K562 (cell line): ENCODE measurements around the gene SUGP1. TPM values are rescaled to one million over a fixed set of nuclear protein-coding genes. Genes with fewer than 3 reads are reported as not detected.
A peak's percentile ranks its signal among the peaks of the same experiment; 100 is the strongest.

Source experiments
- BHLHE40 ChIP-seq: IDR thresholded peaks from 2 replicates; pipeline ENCODE4 v1.6.1; 2011; ENCODE audit warnings: low read length, improper control_type of control experiment
- MEF2D ChIP-seq: conservative IDR thresholded peaks from 2 replicates; pipeline ENCODE4 v1.6.1; 2016; ENCODE audit warnings: low read depth, missing genetic modification characterization, missing compliant biosample characterization
- ZBED1 ChIP-seq: IDR thresholded peaks from 2 replicates; pipeline ENCODE4 v1.6.1; 2014
- ZNF347 ChIP-seq: fragments of 450-650 bp; formaldehyde crosslinking; IDR thresholded peaks from 2 replicates; pipeline ENCODE4 v1.4.0; 2020; ENCODE audit warnings: low read depth, mild to moderate bottlenecking, moderate library complexity
- polyA plus RNA-seq, 8 experiments: library from polyadenylated mRNA; depleted of rRNA in 4 of 8; stranded (reverse) in 5 of 8; unstranded in 3 of 8; fragments of >200 nt; fragmentation: Nextera tagmentation in 2 of 8; fragmentation: Illumina TruSeq in 1 of 8; extraction: Ambion mirVana in 2 of 8; extraction: Trizol in 1 of 8; gene quantifications; 2 replicates each; pipeline versions ENCODE4 v1.2.1 to v1.2.3, GENCODE V29; 2011 to 2014; ENCODE audit warnings: inconsistent platforms in 1 of 8, missing spikeins in 1 of 8
- total RNA-seq, 7 experiments: library from RNA; depleted of rRNA in 6 of 7; stranded (reverse); fragments of >200 nt in 6 of 7; fragmentation: Illumina TruSeq in 2 of 7; extraction: Trizol in 2 of 7; gene quantifications; 2 replicates each; pipeline versions ENCODE4 v1.2.1 to v1.2.3, GENCODE V29; 2011 to 2021; ENCODE audit warnings: low replicate concordance in 1 of 7
- TF ChIP-seq, protein P1 (sequence below): fragments of 450-650 bp; formaldehyde crosslinking; IDR thresholded peaks from 2 replicates; pipeline ENCODE4 v1.4.0; 2022; ENCODE audit warnings: mild to moderate bottlenecking, moderate library complexity
- TF ChIP-seq, protein P2 (sequence below): fragments of 250-450 bp; sonication (Bioruptor Pico); IDR thresholded peaks from 2 replicates; pipeline ENCODE4 v1.5.0; 2020; ENCODE audit warnings: mild to moderate bottlenecking
- TF ChIP-seq, protein P3 (sequence below): fragments of 450-650 bp; IDR thresholded peaks from 2 replicates; pipeline ENCODE4 v1.6.1; 2016; ENCODE audit warnings: mild to moderate bottlenecking, moderate library complexity

Gene SUGP1
- total and polyA plus RNA-seq, 9 of the 15 experiments (the other 6 are each of a cell fraction or from before 2014, with no cell fraction given) = 1.0 to 53.3 (median 32.4) TPM

DNA sequence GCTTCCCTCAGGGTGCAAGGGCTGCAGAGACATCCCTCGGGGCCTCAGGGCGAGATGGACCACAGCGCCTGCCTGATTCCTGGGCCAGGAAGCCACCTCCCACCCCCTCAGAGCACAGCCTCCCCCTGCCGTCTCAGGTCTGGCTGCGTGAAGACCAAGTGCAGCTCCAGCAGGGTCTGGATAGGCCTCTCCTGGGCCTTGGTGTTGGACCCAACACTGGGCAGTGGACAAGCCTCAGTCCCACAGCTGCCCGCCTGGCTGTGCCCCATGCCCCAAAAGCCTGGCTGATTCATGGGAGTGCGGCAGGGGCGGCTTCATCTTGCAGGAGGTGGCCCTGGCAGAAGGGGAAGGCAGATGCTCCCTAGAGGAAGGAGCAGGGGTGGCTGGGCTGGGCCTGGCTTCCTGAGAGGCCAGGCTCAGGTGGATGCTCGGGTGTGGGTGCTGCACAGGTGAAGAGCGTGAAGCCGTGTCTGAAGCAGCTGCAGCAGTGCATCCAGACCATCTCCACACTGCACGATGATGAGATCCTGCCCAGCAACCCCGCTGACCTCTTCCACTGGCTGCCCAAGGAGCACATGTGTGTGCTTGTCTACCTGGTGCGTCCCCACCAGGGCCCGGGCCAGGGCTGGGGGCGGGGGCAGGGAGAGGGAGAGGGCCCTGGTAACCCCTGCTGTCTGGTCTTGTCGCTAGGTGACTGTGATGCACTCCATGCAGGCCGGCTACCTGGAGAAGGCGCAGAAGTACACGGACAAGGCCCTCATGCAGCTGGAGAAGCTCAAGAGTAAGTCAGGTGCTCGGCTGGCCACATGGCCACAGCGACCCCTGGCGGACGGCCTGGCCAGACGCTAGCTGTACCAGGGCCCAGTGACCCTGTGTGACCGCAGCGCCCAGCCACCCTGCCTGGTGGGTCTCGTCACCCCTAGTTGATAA is 22.0 kb upstream of the SUGP1 start (continued):
- no peak for TF ChIP-seq MEF2D (tag)
- TF ChIP-seq ZNF347 (CRISPR knock-in tag) = no peak
- TF ChIP-seq, protein P1, sequence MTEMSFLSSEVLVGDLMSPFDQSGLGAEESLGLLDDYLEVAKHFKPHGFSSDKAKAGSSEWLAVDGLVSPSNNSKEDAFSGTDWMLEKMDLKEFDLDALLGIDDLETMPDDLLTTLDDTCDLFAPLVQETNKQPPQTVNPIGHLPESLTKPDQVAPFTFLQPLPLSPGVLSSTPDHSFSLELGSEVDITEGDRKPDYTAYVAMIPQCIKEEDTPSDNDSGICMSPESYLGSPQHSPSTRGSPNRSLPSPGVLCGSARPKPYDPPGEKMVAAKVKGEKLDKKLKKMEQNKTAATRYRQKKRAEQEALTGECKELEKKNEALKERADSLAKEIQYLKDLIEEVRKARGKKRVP (CRISPR knock-in tag) = no peak
- TF ChIP-seq, protein P2, sequence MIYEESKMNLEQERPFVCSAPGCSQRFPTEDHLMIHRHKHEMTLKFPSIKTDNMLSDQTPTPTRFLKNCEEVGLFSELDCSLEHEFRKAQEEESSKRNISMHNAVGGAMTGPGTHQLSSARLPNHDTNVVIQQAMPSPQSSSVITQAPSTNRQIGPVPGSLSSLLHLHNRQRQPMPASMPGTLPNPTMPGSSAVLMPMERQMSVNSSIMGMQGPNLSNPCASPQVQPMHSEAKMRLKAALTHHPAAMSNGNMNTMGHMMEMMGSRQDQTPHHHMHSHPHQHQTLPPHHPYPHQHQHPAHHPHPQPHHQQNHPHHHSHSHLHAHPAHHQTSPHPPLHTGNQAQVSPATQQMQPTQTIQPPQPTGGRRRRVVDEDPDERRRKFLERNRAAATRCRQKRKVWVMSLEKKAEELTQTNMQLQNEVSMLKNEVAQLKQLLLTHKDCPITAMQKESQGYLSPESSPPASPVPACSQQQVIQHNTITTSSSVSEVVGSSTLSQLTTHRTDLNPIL = no peak
- peak; percentile 63 for TF ChIP-seq BHLHE40
- TF ChIP-seq, protein P3, sequence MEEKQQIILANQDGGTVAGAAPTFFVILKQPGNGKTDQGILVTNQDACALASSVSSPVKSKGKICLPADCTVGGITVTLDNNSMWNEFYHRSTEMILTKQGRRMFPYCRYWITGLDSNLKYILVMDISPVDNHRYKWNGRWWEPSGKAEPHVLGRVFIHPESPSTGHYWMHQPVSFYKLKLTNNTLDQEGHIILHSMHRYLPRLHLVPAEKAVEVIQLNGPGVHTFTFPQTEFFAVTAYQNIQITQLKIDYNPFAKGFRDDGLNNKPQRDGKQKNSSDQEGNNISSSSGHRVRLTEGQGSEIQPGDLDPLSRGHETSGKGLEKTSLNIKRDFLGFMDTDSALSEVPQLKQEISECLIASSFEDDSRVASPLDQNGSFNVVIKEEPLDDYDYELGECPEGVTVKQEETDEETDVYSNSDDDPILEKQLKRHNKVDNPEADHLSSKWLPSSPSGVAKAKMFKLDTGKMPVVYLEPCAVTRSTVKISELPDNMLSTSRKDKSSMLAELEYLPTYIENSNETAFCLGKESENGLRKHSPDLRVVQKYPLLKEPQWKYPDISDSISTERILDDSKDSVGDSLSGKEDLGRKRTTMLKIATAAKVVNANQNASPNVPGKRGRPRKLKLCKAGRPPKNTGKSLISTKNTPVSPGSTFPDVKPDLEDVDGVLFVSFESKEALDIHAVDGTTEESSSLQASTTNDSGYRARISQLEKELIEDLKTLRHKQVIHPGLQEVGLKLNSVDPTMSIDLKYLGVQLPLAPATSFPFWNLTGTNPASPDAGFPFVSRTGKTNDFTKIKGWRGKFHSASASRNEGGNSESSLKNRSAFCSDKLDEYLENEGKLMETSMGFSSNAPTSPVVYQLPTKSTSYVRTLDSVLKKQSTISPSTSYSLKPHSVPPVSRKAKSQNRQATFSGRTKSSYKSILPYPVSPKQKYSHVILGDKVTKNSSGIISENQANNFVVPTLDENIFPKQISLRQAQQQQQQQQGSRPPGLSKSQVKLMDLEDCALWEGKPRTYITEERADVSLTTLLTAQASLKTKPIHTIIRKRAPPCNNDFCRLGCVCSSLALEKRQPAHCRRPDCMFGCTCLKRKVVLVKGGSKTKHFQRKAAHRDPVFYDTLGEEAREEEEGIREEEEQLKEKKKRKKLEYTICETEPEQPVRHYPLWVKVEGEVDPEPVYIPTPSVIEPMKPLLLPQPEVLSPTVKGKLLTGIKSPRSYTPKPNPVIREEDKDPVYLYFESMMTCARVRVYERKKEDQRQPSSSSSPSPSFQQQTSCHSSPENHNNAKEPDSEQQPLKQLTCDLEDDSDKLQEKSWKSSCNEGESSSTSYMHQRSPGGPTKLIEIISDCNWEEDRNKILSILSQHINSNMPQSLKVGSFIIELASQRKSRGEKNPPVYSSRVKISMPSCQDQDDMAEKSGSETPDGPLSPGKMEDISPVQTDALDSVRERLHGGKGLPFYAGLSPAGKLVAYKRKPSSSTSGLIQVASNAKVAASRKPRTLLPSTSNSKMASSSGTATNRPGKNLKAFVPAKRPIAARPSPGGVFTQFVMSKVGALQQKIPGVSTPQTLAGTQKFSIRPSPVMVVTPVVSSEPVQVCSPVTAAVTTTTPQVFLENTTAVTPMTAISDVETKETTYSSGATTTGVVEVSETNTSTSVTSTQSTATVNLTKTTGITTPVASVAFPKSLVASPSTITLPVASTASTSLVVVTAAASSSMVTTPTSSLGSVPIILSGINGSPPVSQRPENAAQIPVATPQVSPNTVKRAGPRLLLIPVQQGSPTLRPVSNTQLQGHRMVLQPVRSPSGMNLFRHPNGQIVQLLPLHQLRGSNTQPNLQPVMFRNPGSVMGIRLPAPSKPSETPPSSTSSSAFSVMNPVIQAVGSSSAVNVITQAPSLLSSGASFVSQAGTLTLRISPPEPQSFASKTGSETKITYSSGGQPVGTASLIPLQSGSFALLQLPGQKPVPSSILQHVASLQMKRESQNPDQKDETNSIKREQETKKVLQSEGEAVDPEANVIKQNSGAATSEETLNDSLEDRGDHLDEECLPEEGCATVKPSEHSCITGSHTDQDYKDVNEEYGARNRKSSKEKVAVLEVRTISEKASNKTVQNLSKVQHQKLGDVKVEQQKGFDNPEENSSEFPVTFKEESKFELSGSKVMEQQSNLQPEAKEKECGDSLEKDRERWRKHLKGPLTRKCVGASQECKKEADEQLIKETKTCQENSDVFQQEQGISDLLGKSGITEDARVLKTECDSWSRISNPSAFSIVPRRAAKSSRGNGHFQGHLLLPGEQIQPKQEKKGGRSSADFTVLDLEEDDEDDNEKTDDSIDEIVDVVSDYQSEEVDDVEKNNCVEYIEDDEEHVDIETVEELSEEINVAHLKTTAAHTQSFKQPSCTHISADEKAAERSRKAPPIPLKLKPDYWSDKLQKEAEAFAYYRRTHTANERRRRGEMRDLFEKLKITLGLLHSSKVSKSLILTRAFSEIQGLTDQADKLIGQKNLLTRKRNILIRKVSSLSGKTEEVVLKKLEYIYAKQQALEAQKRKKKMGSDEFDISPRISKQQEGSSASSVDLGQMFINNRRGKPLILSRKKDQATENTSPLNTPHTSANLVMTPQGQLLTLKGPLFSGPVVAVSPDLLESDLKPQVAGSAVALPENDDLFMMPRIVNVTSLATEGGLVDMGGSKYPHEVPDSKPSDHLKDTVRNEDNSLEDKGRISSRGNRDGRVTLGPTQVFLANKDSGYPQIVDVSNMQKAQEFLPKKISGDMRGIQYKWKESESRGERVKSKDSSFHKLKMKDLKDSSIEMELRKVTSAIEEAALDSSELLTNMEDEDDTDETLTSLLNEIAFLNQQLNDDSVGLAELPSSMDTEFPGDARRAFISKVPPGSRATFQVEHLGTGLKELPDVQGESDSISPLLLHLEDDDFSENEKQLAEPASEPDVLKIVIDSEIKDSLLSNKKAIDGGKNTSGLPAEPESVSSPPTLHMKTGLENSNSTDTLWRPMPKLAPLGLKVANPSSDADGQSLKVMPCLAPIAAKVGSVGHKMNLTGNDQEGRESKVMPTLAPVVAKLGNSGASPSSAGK = no peak
- TF ChIP-seq ZBED1 = no peak
